Stomach (tissue), 9 donors: ENCODE measurements around the gene ZNF792. TPM values are rescaled to one million over a fixed set of nuclear protein-coding genes. Genes with fewer than 3 reads are reported as not detected.
"Not testable (repeated sequence)": the region's sequence is repeated elsewhere in the genome, so short reads cannot be mapped to it uniquely, and the experiment has no call there.

Source experiments
- DNase-seq, 2 donors: peaks; one replicate each; pipeline versions ENCODE4 v3.0.0 to v3.0.0-alpha.2; 2013 to 2019
- H3K27ac ChIP-seq, 5 donors: fragments of 200-600 bp in 4 of 5; sonication (generic) in 4 of 5; one replicate each; pipeline ENCODE4 v1.5.1; 2013 to 2019; ENCODE audit warnings: mild to moderate bottlenecking in 1 of 5, moderate library complexity in 1 of 5
- H3K27me3 ChIP-seq, 3 donors: fragments of 200-600 bp; sonication (generic); one replicate each; pipeline ENCODE4 v1.5.1; 2017 to 2019; ENCODE audit warnings: mixed run types in 1 of 3
- H3K36me3 ChIP-seq, 4 donors: fragments of 200-600 bp; sonication (generic); 1 replicate in 3 of 4; 2 replicates in 1 of 4; pipeline ENCODE4 v1.5.1; 2016 to 2019
- H3K4me1 ChIP-seq, 4 donors: fragments of 200-600 bp; sonication (generic); one replicate each; pipeline ENCODE4 v1.5.1; 2016 to 2019
- H3K4me3 ChIP-seq, 4 donors: fragments of 200-600 bp; sonication (generic) in 3 of 4; one replicate each; pipeline ENCODE4 v1.5.1; 2016 to 2019; ENCODE audit warnings: mild to moderate bottlenecking in 1 of 4
- H3K9me3 ChIP-seq, 4 donors: fragments of 200-600 bp; sonication (generic); one replicate each; pipeline ENCODE4 v1.5.1; 2016 to 2019
- EP300 ChIP-seq: sonication (generic); formaldehyde crosslinking; IDR thresholded peaks from one replicate; pipeline ENCODE4 v1.6.1; 2017; ENCODE audit warnings: antibody characterized with exemption
- POLR2A ChIP-seq, 4 donors: fragments of 450-650 bp; IDR thresholded peaks; one replicate each; pipeline ENCODE4 v1.6.1; 2016; ENCODE audit warnings: antibody characterized with exemption in 4 of 4, control low read depth in 2 of 4, mild to moderate bottlenecking in 1 of 4, moderate library complexity in 1 of 4
- POLR2AphosphoS5 ChIP-seq, 3 donors: sonication (generic); formaldehyde crosslinking; IDR thresholded peaks; one replicate each; pipeline ENCODE4 v1.6.1; 2016; ENCODE audit warnings: antibody characterized with exemption in 3 of 3
- WGBS, 5 donors: extraction: QIAGEN DNeasy Blood & Tissue Kit in 3 of 5; methylation state at CpG; one replicate each; pipeline versions ENCODE4 v1.1.5 to v1.1.7; 2013 to 2018; 5-methylcytosine and 5-hydroxymethylcytosine counted together
- intact Hi-C: fragments of 100-400 bp; cut with DNase I; formaldehyde crosslinking; loops from one replicate; pipeline ENCODE4 v1.15.1; 2023; ENCODE audit warnings: low total_unique reads
- polyA plus RNA-seq, 3 donors: library from polyadenylated mRNA; stranded (reverse); fragments of 200-250 nt; gene quantifications; one replicate each; pipeline ENCODE4 v1.2.3, GENCODE V29; 2013
- total RNA-seq, 5 donors: library from RNA; depleted of rRNA; stranded (reverse); fragments of >200 nt; gene quantifications; one replicate each; pipeline versions ENCODE4 v1.1.0 to v1.2.3, GENCODE V29; 2014 to 2016
- TF ChIP-seq, protein P1 (sequence below), 7 experiments: fragments of 450-650 bp in 4 of 7; fragments of 200-600 bp in 3 of 7; sonication (generic) in 3 of 7; IDR thresholded peaks; one replicate each; pipeline ENCODE4 v1.5.1; 2016 to 2019; ENCODE audit warnings: antibody characterized with exemption in 7 of 7, control low read depth in 2 of 7, mild to moderate bottlenecking in 1 of 7
- donor health status: healthy with polysubstance abuse.
- donor health status: Bipolar disorder and iron deficiency.
- donor health status: healthy.

ZNF792 gene
- total and polyA plus RNA-seq, 8 donors: 0.78 to 14.3 (median 1.9) TPM

DNA sequence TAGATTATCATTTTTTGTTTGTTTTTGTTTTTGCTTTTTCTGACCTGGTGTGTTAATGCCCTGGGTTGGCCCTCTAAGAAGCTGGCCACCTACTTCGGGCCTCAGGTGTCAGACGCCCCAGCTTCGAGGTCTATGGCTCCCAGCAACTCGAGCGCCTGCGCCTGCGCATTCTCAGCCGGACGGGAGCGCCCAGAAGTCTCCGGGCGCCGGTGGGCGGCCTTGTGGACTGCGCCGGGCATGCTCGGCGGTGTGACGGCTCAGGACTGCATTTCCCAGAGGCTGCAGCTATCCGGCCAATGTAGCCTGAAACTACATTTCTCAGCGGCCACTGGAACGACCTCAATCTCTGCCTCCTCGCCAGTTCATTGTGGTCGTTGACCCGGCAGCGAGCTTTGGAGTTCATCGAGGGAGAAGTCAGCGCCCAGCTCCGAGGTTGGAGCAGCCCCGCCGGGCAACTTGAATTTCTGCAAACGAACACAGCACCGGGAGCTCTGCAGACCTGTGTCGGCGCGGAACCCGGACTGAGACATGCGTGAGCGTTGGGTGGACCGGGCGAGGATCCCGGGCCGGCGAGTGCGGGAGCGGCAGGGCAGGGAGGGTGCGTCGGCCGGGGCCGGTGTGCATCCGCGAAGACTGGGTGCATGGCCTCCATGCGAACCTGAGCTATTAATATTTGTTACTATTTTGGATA, 37.2 kb downstream of the ZNF792 start, which contains the start of gene ZNF30:
Gene ZNF30 (plus strand): TSS at position 219 of the 691 bp plus-strand sequence. CDS start 3,045 bp downstream, outside the sequence.
- Histone ChIP-seq H3K4me1 (peaks cover 0 to 17% (median 10%) of the 10 kb centered on the region in 4 donors), H3K27ac (peak within 1 kb of the TSS; percentile 58 to 86 (median 84)), H3K9me3 (no peaks in the 10 kb centered on the region), H3K4me3 (peak within 1 kb of the TSS; percentile 64 to 81 (median 72)), H3K36me3 (peaks cover 0 to 20% (median 17%) of the 10 kb centered on the region in 4 donors), H3K27me3 (no peaks in the 10 kb centered on the region)
- 0 to 1% (median 1%) methylated on average over 53 of the region's 53 CpGs for WGBS, 5 donors
- peak; percentile 91 to 97 for DNase-seq
- intact Hi-C loops: no loop called here
- TF ChIP-seq POLR2A (IDR thresholded peaks at IDR 0.05) (no peak), POLR2AphosphoS5 (IDR thresholded peaks at IDR 0.05) (peak; percentile 53 to 83 (median 58))

DNA sequence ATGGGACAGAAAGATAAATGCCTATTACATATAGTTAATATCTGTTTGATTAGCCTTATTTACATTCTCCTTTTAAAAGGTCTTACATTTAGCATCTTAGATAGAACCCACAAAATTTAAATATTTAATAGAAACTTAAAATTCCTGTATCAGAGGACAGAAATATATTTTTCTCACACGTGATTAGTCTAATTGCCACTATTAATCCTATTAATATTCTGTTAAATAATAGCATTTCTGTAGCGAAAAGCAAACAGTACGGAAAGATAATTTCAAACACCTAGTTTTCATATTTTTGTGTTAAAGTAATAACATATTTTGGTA, 37.7 kb downstream of the ZNF792 start:
- intact Hi-C loops: no loop called here
- TF ChIP-seq EP300 (no peak), POLR2AphosphoS5 (IDR thresholded peaks at IDR 0.05) (no peak), POLR2A (IDR thresholded peaks at IDR 0.05) (no peak)
- TF ChIP-seq, protein P1, sequence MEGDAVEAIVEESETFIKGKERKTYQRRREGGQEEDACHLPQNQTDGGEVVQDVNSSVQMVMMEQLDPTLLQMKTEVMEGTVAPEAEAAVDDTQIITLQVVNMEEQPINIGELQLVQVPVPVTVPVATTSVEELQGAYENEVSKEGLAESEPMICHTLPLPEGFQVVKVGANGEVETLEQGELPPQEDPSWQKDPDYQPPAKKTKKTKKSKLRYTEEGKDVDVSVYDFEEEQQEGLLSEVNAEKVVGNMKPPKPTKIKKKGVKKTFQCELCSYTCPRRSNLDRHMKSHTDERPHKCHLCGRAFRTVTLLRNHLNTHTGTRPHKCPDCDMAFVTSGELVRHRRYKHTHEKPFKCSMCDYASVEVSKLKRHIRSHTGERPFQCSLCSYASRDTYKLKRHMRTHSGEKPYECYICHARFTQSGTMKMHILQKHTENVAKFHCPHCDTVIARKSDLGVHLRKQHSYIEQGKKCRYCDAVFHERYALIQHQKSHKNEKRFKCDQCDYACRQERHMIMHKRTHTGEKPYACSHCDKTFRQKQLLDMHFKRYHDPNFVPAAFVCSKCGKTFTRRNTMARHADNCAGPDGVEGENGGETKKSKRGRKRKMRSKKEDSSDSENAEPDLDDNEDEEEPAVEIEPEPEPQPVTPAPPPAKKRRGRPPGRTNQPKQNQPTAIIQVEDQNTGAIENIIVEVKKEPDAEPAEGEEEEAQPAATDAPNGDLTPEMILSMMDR (IDR thresholded peaks at IDR 0.05): no peak
- no peak for DNase-seq
- no peaks in the 10 kb centered on the region for H3K27me3 ChIP-seq
- H3K36me3 ChIP-seq: peaks cover 0 to 14% (median 12%) of the 10 kb centered on the region in 4 donors
- H3K4me1 ChIP-seq: peaks cover 0 to 17% (median 10%) of the 10 kb centered on the region in 4 donors
- H3K27ac ChIP-seq: peak overlapping the region in 4 of 5 donors; percentile 77 to 86 (median 84)
- 67 to 73% (median 71%) methylated on average over 3 of the region's 3 CpGs for WGBS, 5 donors
- no peaks in the 10 kb centered on the region for H3K9me3 ChIP-seq
- peak overlapping the region; percentile 64 to 81 (median 72) for H3K4me3 ChIP-seq

DNA sequence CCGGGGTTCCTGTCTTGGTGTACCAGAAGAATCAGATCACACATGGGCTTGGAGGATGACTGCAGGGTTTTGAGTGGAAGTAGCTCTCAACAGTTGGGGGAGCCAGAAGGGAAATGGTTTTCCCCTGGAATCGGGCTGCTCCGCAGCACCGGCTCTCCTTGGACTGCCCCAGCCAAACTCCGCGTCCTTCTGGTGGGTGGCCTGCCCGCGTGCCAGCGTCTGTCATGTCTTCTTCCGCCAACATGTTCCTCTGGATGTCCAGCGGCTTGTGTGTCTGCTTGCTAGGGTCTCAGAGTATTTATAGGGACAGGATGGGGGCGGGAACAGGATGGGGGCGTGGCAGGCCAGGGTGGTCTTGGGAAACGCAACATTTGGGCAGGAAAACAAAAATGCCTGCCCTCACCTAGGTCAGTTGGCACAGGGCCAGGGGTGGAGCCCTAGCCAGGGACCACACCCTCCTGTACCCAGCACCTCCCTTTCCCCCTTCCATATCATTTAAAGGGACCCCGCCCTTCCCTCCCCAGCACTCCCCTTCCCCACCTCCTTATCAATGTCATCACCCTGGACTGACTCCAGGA, 38.7 kb downstream of the ZNF792 start:
- H3K4me3 ChIP-seq: no peak overlapping the region
- H3K27me3 ChIP-seq: no peaks in the 10 kb centered on the region
- H3K4me1 ChIP-seq: peaks cover 0 to 17% (median 10%) of the 10 kb centered on the region in 4 donors
- peak in 1 of 2 donors; percentile 8 for DNase-seq
- intact Hi-C loops: no loop called here
- peaks cover 0 to 5% (median 0%) of the 10 kb centered on the region in 4 donors for H3K9me3 ChIP-seq
- peaks cover 0 to 7% (median 5%) of the 10 kb centered on the region in 4 donors for H3K36me3 ChIP-seq
- no peak overlapping the region for H3K27ac ChIP-seq
- WGBS, 5 donors: 88 to 95% (median 91%) methylated on average over 15 of the region's 15 CpGs
- TF ChIP-seq POLR2AphosphoS5 (IDR thresholded peaks at IDR 0.05): no peak
- TF ChIP-seq POLR2A (IDR thresholded peaks at IDR 0.05): no peak
- TF ChIP-seq EP300: no peak
- TF ChIP-seq, protein P1 (IDR thresholded peaks at IDR 0.05): no peak

DNA sequence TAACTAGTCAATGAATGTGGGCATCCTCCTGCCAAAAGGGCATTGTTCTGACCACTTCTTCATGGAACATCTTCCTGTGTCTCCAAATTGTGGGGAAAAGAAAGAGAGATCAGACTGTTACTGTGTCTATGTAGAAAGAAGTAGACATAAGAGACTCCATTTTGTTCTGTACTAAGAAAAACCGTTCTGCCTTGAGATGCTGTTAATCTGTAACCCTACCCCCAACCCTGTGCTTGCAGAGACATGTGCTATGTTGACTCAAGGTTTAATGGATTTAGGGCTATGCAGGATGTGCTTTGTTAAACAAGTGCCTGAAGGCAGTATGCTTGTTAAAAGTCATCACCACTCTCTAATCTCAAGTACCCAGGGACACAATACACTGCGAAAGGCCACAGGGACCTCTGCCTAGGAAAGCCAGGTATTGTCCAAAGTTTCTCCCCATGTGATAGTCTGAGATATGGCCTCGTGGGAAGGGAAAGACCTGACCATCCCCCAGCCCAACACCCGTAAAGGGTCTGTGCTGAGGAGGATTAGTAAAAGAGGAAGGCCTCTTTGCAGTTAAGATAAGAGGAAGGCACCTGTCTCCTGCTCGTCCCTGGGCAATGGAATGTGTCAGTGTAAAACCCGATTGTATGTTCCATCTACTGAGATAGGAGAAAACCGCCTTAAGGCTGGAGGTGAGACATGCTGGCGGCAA, 43.8 kb downstream of the ZNF792 start:
- H3K27me3 ChIP-seq, intact Hi-C loops, H3K4me1 ChIP-seq, DNase-seq, H3K27ac ChIP-seq, H3K36me3 ChIP-seq, H3K4me3 ChIP-seq: not testable (repeated sequence)
- peaks cover 3 to 39% (median 27%) of the 10 kb centered on the region in 4 donors for H3K9me3 ChIP-seq
- WGBS, 5 donors: 59 to 72% (median 67%) methylated on average over 8 of the region's 8 CpGs

DNA sequence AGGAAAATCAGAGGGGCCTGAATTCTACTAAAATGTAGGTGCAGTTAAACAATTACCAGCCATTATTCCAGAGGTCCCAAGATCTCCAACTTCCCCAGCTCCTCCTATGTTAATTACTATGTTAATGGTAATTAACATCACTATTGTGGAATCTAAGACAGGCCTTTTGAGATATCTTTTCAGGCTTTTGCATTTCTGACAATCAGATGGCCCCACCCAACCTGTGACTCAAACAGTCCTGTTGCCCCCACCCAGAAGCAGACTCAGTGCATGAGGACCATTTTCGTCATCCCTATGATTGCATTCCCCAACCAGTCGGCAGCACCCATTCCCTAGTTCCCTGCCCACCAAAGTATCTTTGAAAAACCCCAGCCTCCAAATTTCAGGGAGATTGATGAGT, 45.8 kb downstream of the ZNF792 start:
- DNase-seq: no peak
- WGBS, 5 donors: 63 to 93% (median 87%) methylated on average over 2 of the region's 2 CpGs
- no peak overlapping the region for H3K4me3 ChIP-seq
- no peaks in the 10 kb centered on the region for H3K36me3 ChIP-seq
- no peaks in the 10 kb centered on the region for H3K27me3 ChIP-seq
- H3K27ac ChIP-seq: no peak overlapping the region
- TF ChIP-seq EP300 (no peak), POLR2A (IDR thresholded peaks at IDR 0.05) (no peak), POLR2AphosphoS5 (IDR thresholded peaks at IDR 0.05) (no peak)
- TF ChIP-seq, protein P1 (IDR thresholded peaks at IDR 0.05): no peak
- intact Hi-C loops: no loop called here
- H3K9me3 ChIP-seq: peaks cover 3 to 47% (median 30%) of the 10 kb centered on the region in 4 donors
- no peaks in the 10 kb centered on the region for H3K4me1 ChIP-seq

DNA sequence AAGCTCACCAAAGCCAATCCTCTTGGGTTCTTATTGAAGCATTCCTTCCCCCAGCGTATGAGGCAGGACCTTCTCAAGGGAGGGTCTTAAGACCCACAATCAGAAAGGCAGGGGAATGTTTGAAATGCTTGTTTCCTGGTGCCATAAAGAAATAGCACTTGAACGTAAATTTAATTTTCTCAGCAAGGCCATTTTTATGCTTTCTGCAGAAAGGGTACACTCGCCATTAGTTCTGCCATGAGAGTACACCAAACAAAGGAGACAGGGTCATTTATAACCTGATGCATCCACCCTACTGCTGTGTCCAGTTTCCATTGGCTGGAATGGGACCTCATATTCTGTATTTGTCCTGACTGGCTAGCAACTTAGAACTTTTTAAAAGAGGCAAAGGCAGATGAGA, 46.9 kb downstream of the ZNF792 start:
- H3K27ac ChIP-seq, intact Hi-C loops, H3K36me3 ChIP-seq, DNase-seq, H3K27me3 ChIP-seq, H3K4me3 ChIP-seq, H3K4me1 ChIP-seq: not testable (repeated sequence)
- 73 to 86% (median 82%) methylated on average over 3 of the region's 3 CpGs for WGBS, 5 donors
- peaks cover 3 to 53% (median 34%) of the 10 kb centered on the region in 4 donors for H3K9me3 ChIP-seq
